SU-DHL-6 (cell line): ENCODE data around the gene CELA2A.

Experiments
- EZH2phosphoT487 ChIP-seq: fragments of 200-600 bp; sonication (generic), shearing (Covaris generic); conservative IDR thresholded peaks from 2 replicates; pipeline ENCODE4 v1.6.1; 2018; ENCODE audit warnings: mild to moderate bottlenecking, antibody characterized with exemption, low read length, moderate library complexity, mixed read lengths
- TF ChIP-seq, protein P1 (sequence below): fragments of 200-600 bp; sonication (generic); IDR thresholded peaks from one replicate; pipeline ENCODE4 v1.5.1; 2017; ENCODE audit warnings: antibody characterized with exemption, mild to moderate bottlenecking, low read length, moderate library complexity; ENCODE audit not compliant: insufficient read depth, poor library complexity, severe bottlenecking

DNA sequence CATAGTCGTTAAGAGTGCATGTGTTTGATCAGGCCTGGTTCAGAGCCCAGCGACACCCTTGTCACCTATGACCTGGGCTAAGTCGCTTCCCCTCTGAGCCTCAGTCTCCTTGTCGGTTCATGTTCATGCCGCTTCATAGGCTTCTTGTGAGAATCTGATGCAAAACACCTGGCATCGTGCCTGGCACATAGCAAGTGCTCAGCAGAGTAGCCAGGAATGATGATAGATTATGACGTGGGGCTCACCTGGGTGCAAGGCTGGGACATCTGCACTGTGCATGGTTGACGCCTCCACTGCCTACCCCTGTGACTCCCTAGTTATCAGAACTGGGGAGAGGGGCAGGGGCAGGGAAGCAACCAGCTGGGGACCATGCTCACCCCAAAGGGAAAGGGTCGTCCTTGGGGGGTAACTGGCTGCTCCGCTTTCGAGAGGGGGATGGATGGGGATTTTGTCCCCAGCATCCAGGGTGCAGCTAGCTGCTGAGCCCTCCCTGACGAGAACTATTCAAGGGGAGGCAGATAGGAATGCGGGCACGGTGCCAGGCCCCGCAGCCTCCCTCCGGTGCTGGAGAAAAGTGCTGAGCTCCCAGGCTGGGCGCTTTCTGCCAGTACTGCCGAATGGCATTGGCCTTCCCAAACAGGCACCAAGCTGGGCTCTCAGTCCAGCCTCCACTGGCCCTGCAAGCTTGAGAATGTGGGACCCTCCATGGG lies 37.6 kb upstream of the CELA2A start:
- TF ChIP-seq, protein P1, sequence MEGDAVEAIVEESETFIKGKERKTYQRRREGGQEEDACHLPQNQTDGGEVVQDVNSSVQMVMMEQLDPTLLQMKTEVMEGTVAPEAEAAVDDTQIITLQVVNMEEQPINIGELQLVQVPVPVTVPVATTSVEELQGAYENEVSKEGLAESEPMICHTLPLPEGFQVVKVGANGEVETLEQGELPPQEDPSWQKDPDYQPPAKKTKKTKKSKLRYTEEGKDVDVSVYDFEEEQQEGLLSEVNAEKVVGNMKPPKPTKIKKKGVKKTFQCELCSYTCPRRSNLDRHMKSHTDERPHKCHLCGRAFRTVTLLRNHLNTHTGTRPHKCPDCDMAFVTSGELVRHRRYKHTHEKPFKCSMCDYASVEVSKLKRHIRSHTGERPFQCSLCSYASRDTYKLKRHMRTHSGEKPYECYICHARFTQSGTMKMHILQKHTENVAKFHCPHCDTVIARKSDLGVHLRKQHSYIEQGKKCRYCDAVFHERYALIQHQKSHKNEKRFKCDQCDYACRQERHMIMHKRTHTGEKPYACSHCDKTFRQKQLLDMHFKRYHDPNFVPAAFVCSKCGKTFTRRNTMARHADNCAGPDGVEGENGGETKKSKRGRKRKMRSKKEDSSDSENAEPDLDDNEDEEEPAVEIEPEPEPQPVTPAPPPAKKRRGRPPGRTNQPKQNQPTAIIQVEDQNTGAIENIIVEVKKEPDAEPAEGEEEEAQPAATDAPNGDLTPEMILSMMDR = no peak
- no peak for TF ChIP-seq EZH2phosphoT487
